Colon (tissue), 2 donors: ENCODE data around the gene GPN2.
"Not testable (repeated sequence)": the region's sequence is repeated elsewhere in the genome, so short reads cannot be mapped to it uniquely, and the experiment has no call there.

Source experiments
- FAIRE-seq: peaks from 2 replicates; lab custom pipeline; 2012; peaks lifted over from hg19 to GRCh38; lab: Jason Lieb, UNC
- donor health status: control.
- donor health status: control.

Gene GPN2

GRCh38 chr1:26900815-26901511 lies 10.9 kb upstream of the GPN2 start:
- FAIRE-seq: no peak

DNA sequence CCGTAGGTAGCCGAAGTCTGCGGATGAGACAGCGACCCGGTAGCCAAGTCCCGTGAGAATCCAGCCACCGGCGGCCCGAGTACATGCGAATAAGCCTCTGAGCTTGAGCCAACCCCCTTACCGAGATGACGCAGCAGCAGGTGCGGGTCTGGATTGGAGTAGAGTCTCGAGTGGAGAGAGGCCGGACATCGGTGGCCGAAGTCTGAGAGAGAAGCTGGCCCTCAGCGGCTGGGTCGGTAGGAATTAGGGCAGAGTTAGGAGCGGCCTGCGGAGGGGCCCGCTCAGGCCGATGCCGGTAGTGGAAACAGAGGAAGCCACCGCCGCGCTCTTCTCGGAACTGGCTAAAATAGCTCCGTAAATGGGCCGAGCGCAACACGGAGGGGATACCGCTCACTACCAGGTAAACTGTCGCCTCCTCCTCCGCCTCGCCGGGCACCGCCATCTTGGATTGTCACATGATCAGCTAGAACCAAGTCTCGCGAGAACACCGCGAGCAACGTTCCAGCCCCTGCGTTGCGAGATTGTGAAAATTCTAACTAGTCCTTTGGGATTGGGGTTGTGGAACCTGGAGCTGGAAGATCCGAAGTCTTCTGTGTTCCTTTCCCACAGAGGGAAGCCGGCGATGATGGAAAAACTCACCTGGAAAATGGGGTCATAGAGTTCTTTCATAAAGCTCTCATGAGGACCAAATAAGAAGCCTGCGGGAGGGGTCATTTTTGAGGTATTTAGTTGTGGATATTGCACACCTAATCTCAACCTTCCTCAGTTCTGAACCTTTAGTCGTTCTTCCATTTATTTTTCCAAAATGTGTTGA lies 10.1 kb upstream of the GPN2 start, which contains the start of gene GPATCH3:
Gene GPATCH3 (minus strand): TSS at position 467 of the 814 bp plus-strand sequence. CDS start 25 bp downstream, at position 442.
- no peak for FAIRE-seq

- FAIRE-seq: no peak
Measured at GRCh38 chr1:26897351-26897750, 7.3 kb upstream of the GPN2 start.

GRCh38 chr1:26894263-26894662 lies 4.2 kb upstream of the GPN2 start:
- no peak for FAIRE-seq

DNA sequence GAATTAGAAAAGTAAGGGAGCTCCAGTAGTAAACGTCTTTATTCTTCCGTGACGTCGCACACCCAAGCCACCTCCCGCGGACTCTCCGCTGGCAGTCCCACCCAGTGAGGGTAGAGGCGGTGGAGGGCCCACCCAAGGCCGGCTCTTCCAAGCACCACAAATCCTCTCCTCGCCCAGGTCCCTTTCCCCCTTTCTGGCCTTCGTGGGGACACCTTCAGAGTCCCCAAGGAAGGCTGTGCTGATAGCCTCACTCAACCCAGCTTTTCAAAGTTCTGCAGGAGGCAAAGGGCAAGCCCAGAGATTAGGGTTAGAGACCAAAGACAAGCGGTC lies 349 bp upstream of the GPN2 start:
- no peak for FAIRE-seq

- no peak for FAIRE-seq
Measured at GRCh38 chr1:26888231-26888630, 1.9 kb downstream of the GPN2 start.

GRCh38 chr1:26887125-26887524 lies 3.0 kb downstream of the GPN2 start:
- no peak for FAIRE-seq

GRCh38 chr1:26882696-26883463 lies 7.2 kb downstream of the GPN2 start:
- FAIRE-seq: no peak

GRCh38 chr1:26881611-26882010 lies 8.5 kb downstream of the GPN2 start:
- not testable (repeated sequence) for FAIRE-seq

DNA sequence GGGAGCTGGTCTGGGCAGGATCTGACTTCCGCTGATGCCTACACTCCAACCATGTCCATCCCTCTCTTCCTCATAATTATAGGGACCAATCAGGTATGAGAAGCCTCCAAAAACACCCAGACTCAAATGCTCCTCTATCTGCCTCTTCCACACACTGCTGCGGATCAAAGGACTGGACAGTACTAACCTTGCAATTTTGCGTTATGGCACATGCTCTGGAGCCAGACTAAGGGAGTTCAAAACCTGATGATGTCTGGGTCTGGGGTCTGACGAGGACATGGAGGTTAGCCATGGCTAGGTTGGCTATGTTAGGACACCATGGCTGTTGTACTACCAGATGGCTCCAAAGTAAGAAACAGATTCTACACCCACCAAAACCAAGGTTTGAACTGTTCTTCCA lies 10.3 kb downstream of the GPN2 start:
- no peak for FAIRE-seq

DNA sequence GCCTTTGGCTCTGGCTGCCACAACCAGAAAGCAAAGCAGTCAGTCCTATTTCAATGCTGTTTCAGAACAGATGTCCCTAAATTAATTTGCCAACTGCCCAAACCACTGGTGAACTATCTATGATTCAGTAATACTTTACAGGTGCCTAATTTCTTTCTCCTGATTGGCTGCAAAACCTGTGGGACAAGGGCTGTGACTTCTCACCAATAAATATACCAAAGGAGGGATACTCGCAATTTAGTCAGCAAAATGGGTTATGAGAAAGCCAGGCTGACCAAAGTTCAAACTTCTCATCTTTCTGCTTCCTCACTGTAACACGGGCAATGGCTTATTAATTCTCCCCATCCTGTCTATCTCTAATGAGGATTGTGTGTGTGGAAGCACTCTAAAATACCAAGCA lies 12.8 kb downstream of the GPN2 start:
- FAIRE-seq: no peak

- FAIRE-seq: no peak
Measured at GRCh38 chr1:26874896-26875295, 15.2 kb downstream of the GPN2 start.

GRCh38 chr1:26873097-26873496 lies 17.0 kb downstream of the GPN2 start:
- FAIRE-seq: not testable (repeated sequence)

DNA sequence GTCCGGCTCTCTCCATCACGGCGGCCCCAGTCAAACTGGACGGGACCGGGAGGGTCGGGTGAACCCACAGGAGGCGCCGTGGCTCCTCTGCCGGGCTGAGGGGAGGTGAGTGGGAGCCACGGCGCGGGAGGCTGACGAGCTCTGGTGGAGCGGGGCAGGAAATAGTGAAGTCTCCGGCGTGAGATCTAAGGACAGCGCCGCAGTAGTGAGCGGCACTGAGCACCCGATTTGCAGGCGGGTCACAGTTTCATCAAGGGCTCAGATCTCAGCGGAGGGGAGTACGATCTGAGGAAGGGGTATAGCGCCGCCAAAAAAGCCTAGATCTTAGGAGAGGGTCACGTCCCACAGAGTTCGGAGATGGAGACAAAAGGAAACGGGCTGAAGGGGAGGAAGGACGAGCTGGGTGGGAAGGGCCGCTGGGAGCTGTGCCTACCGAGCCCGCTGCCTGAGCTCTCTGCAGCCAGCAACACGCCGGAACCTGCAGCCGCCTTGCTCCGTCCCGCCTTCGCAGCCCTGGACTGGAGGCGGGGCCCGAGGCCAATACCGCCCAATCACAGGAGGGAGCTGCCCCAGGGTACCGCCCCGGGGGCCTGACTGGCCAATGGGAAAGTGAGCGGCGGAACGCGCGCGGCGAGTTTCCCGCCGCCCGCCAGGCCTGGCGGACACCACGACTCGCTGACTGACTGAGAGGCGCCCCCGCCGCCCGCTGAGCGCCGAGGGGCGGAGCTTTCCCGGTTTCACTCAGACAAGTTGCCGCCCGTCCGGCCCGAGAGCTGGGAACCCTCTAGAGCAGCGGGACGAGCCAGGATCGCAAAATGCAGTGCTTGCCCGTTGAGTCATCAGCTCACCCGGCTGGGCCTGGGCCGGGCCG lies 25.2 kb downstream of the GPN2 start:
- no peak for FAIRE-seq

GRCh38 chr1:26863685-26864077 lies 26.4 kb downstream of the GPN2 start:
- FAIRE-seq: no peak

GRCh38 chr1:26862781-26863684 lies 27.1 kb downstream of the GPN2 start, which contains the start of gene SFN:
SFN (plus strand) TSS chr1:26863149; CDS start chr1:26863213, 64 bp downstream.
- FAIRE-seq: no peak

- FAIRE-seq: no peak
Measured at GRCh38 chr1:26861889-26862378, 28.1 kb downstream of the GPN2 start.

- no peak for FAIRE-seq
Measured at GRCh38 chr1:26861286-26861701, 28.8 kb downstream of the GPN2 start.

GRCh38 chr1:26858891-26859640 lies 31.0 kb downstream of the GPN2 start:
- no peak for FAIRE-seq

GRCh38 chr1:26858160-26858559 lies 31.9 kb downstream of the GPN2 start:
- no peak for FAIRE-seq
